GM12872 (cell line): ENCODE data around the gene GPAT3.

Experiments used
- TF ChIP-seq, protein P1 (sequence below): IDR thresholded peaks from 3 replicates; pipeline ENCODE4 v1.5.1; 2011; ENCODE audit warnings: low read depth, mild to moderate bottlenecking, low read length, moderate library complexity; ENCODE audit not compliant: insufficient read depth

GPAT3 gene

DNA sequence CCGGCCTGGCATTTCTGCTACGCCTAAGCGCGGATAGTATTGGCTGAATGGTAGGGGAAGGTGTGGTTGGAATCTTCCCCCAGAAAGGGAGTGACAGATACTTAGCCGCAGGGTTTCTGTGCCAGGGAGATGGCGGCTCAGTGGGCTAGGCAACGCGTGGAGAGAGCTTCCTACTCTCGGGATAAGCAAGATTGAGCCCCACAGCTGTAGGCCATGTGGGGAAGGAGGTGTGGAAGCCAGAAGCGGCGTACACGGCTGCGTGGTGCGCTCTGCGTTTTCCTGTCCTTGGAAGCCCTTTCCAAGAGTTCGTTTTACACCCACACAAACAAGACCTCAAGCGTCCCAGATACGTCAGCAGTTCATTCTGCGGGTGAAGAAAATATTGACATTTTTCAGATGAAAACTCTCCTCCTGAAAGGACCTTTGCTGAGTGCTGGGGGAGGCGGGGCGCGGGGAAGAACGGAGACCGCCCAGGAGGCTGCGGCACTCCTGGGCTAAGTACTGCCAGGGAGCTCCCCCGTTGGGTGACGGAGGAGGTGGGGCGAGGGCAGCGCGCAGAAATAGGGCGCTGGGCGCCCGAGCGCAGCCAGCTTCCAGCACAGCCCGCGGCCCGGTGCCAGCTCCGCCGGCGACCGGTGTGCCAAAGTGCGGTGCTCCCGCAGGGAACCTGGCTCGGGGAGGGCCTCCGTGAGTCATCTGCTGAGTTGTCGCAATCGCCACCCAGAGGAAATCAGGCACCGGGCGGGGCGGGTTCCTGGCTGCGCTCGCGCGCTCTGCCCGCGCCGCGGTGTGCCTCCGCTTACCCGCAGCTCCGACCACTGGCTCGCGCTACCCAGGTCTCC lies at the start of gene GPAT3:
TSS of gene GPAT3 (plus strand) at position 589 of the 842 bp plus-strand sequence. CDS start 515 bp downstream, outside the sequence.
- TF ChIP-seq, protein P1, sequence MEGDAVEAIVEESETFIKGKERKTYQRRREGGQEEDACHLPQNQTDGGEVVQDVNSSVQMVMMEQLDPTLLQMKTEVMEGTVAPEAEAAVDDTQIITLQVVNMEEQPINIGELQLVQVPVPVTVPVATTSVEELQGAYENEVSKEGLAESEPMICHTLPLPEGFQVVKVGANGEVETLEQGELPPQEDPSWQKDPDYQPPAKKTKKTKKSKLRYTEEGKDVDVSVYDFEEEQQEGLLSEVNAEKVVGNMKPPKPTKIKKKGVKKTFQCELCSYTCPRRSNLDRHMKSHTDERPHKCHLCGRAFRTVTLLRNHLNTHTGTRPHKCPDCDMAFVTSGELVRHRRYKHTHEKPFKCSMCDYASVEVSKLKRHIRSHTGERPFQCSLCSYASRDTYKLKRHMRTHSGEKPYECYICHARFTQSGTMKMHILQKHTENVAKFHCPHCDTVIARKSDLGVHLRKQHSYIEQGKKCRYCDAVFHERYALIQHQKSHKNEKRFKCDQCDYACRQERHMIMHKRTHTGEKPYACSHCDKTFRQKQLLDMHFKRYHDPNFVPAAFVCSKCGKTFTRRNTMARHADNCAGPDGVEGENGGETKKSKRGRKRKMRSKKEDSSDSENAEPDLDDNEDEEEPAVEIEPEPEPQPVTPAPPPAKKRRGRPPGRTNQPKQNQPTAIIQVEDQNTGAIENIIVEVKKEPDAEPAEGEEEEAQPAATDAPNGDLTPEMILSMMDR, result no peak

DNA sequence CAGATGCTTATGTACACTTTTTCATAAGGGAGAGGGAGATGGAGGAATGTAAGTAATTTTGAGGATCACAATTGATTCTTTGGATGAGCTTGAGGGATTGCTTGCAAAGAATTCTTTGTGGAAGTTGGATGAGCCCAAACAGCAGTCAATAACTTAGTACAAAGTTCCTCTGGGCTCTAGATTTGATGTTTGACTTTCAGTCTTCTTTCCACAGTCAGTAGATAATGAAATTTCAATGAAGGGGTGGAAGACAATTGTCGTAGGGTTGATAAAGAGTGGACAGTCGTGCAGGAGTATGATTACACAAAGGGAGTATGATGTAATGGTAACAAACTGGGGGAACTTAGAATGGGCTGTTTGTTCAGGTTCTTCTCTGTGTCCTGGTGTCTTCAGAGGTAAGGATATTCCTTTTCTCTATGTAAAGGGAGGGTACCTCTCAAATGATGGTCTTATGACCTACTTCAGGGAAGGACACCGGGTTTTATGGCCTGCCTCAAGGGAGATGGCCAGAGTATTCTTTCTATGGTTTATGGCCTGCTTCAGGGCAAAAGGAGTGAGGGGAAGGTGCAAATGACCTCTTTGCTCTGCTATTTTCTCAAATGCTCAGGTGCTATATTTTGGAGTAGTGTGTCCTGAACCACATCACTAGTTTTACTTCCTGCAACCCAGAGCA lies 49.3 kb upstream of the GPAT3 start:
- TF ChIP-seq, protein P1, result no peak

GRCh38 chr4:83489711-83490326 lies 46.1 kb upstream of the GPAT3 start:
- TF ChIP-seq, protein P1, result no peak

DNA sequence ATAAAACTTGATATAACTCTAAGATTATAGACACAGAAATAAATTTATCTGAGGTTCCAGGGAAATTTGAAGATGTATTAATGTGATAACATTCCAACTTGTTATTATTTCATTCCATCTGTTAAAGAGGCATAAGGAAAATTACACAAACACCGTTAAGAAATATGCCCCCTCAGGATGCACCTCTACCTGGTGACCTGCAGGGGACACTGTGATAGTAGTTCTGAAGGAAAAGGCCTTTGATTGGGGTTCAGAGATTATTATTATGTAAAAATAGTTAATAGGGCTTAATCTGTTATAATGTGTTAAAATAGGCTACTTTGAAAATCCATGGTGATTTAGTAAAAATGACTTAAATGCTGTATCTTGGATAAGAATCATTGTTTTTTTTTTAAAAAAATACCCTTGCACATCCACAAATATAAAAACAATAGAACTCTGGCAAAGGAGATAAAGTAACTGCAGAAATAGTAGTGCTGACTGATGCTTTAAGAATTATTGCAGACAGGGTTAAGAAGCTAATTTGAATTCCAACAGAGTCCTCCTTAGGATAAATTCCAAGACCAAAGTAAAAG lies 44.9 kb upstream of the GPAT3 start:
- TF ChIP-seq, protein P1, result peak; percentile 75

- TF ChIP-seq, protein P1, result no peak
These were observed 37.7 kb upstream of the GPAT3 start for GRCh38 chr4:83498187-83498586.

DNA sequence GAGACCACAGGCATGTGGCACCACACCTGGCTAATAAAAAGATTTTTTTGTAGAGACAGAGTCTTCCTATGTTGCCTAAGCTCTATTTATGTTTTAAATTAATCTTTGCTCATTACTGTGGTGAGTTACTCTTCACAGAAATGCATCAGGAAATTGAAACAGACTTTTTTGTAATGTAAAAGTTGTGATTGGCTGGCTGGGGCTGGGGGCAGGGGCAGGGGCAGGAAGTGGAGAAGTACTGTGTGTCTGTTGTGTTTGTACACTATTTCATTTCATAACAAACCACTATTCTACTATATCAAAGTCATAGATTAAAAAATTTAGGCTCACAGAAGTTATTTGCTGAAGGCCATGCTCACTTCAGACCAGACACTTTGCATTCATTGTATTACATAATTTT lies 31.9 kb upstream of the GPAT3 start:
- TF ChIP-seq, protein P1, result no peak

DNA sequence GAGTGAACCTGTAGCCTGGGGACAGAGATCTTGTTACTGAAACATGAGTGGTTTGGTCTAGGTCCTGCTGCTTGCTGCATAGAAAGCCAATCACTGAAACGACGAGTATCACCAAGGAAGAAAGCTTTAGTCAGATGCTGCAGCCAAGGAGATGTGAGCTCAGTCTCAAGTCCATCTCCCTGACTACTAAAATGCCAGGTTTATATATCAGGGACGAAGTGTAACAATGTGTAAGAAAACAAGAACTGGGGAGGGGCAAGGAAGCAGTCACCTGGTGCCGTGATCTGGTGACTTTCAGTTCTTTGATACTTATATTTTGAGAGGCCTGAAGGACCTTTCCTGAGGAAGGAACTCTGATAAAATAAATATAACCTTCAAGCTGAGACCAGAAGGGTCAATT lies 31.4 kb upstream of the GPAT3 start:
- TF ChIP-seq, protein P1, result no peak
